ENCODE data around the gene MICAL2. TPM values are rescaled to one million over a fixed set of nuclear protein-coding genes. Genes with fewer than 3 reads are reported as not detected.

MICAL2 gene
- total RNA-seq, 1 donor from 2014 or later, result 20.8 TPM

DNA sequence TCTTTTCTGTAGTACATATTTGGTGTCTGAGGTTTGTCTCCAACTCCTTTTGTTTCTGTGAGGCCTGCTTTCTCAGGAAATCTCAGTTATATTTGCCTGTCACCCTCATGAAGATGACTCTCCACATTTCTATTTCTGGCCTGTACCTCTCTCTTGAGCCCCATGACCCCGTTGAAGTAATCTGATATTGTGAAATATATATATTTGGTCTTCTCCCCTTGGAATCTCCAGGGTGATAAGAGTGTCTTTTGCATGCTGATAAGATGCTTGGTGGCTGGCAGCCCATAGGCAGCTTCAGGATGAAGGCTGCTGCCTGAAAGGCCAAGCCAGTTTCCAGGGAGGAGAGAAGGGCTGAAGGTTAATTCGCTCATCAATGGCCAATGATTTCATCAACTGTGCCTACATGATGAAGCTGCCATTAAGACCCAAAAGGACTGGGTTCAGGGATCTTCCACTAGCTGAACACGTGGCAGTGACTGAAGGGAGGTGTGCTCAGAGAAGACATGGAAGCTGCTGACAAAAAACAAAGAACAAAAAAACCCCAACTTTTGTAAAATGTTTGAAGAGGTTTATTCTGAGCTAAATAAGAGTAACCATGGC, 67.4 kb downstream of the MICAL2 start:
- Mint-ChIP-seq H3K4me3 (ENCODE audit: unreplicated experiment) (no peak overlapping the region), H3K9me3 (ENCODE audit: unreplicated experiment) (no peaks in the 10 kb centered on the region), H3K27ac (ENCODE audit: unreplicated experiment) (no peak overlapping the region), H3K27me3 (ENCODE audit: unreplicated experiment) (no peaks in the 10 kb centered on the region), H3K4me1 (ENCODE audit: unreplicated experiment) (peaks cover 42% of the 10 kb centered on the region), H3K36me3 (ENCODE audit: unreplicated experiment) (no peaks in the 10 kb centered on the region)
- TF ChIP-seq, protein P1, sequence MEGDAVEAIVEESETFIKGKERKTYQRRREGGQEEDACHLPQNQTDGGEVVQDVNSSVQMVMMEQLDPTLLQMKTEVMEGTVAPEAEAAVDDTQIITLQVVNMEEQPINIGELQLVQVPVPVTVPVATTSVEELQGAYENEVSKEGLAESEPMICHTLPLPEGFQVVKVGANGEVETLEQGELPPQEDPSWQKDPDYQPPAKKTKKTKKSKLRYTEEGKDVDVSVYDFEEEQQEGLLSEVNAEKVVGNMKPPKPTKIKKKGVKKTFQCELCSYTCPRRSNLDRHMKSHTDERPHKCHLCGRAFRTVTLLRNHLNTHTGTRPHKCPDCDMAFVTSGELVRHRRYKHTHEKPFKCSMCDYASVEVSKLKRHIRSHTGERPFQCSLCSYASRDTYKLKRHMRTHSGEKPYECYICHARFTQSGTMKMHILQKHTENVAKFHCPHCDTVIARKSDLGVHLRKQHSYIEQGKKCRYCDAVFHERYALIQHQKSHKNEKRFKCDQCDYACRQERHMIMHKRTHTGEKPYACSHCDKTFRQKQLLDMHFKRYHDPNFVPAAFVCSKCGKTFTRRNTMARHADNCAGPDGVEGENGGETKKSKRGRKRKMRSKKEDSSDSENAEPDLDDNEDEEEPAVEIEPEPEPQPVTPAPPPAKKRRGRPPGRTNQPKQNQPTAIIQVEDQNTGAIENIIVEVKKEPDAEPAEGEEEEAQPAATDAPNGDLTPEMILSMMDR (IDR thresholded peaks at IDR 0.05), result no peak
- DNase-seq (ENCODE audit: extremely low spot score, unreplicated experiment), result no peak

DNA sequence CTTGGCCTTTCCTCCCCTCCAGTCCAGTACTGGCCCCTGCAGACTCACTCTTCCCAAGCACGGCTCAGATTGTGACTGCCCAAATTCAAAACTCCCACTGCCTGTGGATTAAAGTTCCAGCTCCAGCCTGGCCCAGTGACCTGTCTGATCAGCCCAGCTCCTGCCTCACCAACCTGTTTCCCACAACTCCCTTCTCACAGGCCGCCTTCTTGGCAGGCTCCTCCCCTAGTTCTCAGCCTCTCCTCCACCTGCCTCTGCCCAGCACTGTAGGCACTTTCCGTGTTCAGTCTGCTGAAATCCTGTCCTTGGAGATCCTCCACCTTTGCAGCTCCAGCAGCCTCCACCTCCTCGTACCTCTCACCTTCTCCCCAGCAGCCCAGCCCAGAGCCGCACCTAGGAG, 68.6 kb downstream of the MICAL2 start:
- TF ChIP-seq, protein P1 (IDR thresholded peaks at IDR 0.05), result no peak
- Mint-ChIP-seq H3K36me3 (ENCODE audit: unreplicated experiment) (no peaks in the 10 kb centered on the region), H3K4me3 (ENCODE audit: unreplicated experiment) (no peak overlapping the region), H3K4me1 (ENCODE audit: unreplicated experiment) (peaks cover 43% of the 10 kb centered on the region), H3K27ac (ENCODE audit: unreplicated experiment) (no peak overlapping the region), H3K27me3 (ENCODE audit: unreplicated experiment) (no peaks in the 10 kb centered on the region), H3K9me3 (ENCODE audit: unreplicated experiment) (no peaks in the 10 kb centered on the region)
- DNase-seq (ENCODE audit: extremely low spot score, unreplicated experiment), result no peak

DNA sequence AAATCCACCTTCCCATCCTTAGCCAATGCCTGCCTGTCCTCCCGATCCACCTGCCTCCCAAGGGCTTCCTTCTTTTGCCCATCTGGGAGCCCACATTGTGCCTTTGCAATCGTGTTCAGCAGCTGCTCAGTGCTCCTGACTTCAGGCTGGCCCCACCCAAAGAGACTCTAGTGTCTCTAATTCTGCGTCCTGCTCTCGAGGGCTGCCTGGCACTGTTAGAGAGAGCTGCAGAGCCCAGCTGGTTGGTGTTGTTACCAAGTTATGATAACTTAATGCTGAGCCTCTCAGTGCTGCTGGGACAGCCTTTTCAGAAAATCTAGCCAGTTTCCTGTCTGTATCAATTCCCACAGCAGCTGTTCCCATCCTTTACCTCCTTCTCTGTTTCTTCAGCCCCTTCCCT, 69.1 kb downstream of the MICAL2 start:
- H3K27ac Mint-ChIP-seq (ENCODE audit: unreplicated experiment), result no peak overlapping the region
- H3K4me3 Mint-ChIP-seq (ENCODE audit: unreplicated experiment), result no peak overlapping the region
- peaks cover 40% of the 10 kb centered on the region for H3K4me1 Mint-ChIP-seq (ENCODE audit: unreplicated experiment)
- TF ChIP-seq, protein P1 (IDR thresholded peaks at IDR 0.05), result no peak
- H3K9me3 Mint-ChIP-seq (ENCODE audit: unreplicated experiment), result no peaks in the 10 kb centered on the region
- no peaks in the 10 kb centered on the region for H3K36me3 Mint-ChIP-seq (ENCODE audit: unreplicated experiment)
- DNase-seq (ENCODE audit: extremely low spot score, unreplicated experiment), result no peak
- no peaks in the 10 kb centered on the region for H3K27me3 Mint-ChIP-seq (ENCODE audit: unreplicated experiment)

DNA sequence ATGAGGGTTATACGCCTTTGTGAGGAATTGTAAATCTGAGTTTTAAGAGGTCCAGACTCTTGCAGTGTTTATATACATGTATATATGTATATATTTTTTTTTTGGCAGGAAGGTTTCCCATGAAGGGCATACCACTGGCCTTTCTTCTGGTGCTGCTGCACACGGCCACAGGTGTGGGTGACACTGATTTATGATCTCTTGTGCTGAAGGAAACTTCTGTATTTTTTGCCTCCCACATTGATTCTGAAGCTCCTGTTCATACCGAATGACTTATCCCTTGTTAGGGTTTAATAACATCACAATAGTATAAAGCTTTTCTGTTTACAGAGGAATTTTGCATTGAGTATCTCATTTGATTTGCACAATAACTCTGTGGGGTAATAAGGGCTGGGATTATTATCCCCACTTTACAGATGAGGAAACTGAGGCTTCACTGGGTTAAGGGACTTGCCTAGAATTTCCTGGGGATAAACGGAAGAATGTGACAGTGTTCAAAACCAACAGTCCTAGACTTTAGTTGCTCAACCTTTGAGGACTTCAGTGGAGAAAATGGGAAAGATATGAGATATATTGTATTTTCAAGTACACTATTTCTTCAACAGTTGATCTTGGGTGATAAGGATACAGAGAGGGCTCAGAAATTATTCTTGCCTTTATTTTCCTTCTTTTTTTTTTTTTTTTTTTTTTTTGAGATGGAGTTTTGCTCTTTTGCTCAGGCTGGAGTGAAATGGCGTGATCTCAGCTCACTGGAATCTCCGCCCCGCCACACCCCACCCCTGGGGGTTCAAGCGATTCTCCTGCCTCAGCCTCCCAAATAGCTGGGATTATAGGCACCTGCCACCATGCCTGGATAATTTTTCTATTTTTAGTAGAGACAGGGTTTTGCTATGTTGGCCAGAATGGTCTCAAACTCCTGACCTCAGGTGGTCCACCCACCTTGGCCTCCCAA, 70.1 kb downstream of the MICAL2 start:
- Mint-ChIP-seq H3K27me3 (ENCODE audit: unreplicated experiment) (no peaks in the 10 kb centered on the region), H3K4me3 (ENCODE audit: unreplicated experiment) (no peak overlapping the region), H3K36me3 (ENCODE audit: unreplicated experiment) (no peaks in the 10 kb centered on the region), H3K9me3 (ENCODE audit: unreplicated experiment) (no peaks in the 10 kb centered on the region), H3K4me1 (ENCODE audit: unreplicated experiment) (peaks cover 38% of the 10 kb centered on the region), H3K27ac (ENCODE audit: unreplicated experiment) (no peak overlapping the region)
- DNase-seq (ENCODE audit: extremely low spot score, unreplicated experiment), result no peak
- TF ChIP-seq, protein P1 (IDR thresholded peaks at IDR 0.05), result no peak

DNA sequence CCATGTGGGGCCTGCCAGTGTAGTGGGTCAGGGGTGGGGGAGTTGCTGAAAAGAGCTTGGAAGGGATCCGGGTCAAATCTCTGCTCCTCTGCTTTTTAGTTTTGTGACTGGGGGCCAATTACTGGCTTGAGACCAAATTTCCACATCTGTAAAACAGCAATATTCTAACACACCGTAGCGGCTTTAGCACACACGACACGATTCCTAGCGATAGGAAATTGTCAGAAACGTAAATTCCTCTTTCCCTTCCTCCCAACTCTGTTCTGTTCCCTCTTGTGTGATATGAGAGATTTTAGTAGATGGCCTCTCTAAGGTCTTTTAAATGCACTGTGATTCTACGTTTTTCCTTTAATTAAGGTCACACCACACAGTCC, 71.9 kb downstream of the MICAL2 start:
- Mint-ChIP-seq H3K27me3 (ENCODE audit: unreplicated experiment) (no peaks in the 10 kb centered on the region), H3K27ac (ENCODE audit: unreplicated experiment) (no peak overlapping the region), H3K4me1 (ENCODE audit: unreplicated experiment) (peaks cover 44% of the 10 kb centered on the region), H3K4me3 (ENCODE audit: unreplicated experiment) (no peak overlapping the region), H3K36me3 (ENCODE audit: unreplicated experiment) (no peaks in the 10 kb centered on the region), H3K9me3 (ENCODE audit: unreplicated experiment) (no peaks in the 10 kb centered on the region)
- TF ChIP-seq, protein P1 (IDR thresholded peaks at IDR 0.05), result no peak
- DNase-seq (ENCODE audit: extremely low spot score, unreplicated experiment), result no peak

Measured in osteocyte (in vitro differentiated cells).